CD4-positive, alpha-beta T cell treated with Interleukin-10 for 1 hour (primary cell): Measurements from ENCODE around the gene CA7.

Experiments
- DNase-seq: peaks from one replicate; pipeline ENCODE4 v3.0.0-alpha.2; 2020

The CA7 gene

DNA sequence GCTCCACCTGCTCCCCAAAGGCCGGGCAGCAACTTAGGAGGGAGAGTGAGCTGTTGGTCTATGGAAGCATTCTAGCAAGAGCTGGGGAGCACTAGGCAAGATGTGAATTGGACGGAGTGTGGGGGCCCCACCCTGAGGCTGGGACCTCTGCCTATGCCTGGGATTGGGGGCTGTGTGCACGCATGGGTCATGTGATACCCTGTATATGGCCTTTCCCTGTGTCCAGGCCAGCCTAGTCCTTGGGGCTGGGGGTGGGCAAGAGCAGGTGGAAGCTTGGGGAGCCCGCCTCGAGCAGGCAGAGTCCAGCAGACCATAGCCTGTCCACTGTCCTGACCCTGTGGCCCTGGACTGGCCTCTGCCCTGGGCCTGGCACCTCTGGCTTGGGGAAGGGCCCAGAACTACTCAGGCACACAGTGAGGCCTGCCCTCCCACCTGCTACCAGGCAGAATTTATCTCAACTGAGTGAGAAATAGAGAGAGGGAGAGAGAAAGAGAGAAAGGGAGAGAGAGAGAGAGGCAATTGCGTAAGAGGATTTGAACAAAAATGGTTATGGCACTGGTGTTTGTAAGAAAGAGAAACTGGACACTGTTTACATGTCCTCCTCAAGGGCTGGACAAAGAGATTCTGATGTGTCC lies 55.2 kb downstream of the CA7 start:
- DNase-seq, result no peak

DNA sequence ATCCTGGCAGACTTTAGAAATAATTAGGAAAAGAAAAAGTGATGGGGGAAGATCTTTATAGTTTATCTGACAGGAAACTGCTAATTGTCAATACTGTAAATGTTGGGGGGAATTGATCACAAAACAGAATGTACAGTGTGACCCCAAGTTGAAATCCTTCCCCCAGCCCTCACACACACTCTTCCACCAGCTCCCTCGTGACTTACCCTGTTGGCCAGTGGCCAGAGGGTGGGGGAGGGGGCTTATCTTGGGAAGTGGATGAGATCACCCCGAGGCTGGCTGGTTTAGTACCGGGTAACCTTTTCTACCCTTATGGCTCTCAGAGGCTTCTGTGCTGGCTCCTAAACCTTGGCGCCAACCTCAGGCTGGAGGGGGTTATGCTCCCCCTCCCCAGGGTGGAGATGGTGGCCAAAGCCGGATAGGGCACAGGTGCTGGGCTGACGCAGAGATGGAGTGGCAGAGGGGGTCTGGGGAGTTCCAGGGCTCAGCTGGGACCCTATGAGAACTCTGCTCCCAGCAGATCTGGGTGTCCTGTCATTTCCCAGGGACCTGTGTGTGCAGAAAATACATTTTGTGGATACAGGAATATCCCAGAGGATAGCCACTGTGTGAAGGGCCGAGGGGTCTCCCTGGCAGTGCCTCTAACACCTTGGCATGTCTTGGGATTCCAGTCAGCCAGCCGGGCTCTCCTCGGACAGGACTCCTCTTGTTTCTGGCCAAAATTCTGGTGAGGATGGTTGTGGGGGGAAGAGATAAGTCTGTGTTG lies 55.9 kb downstream of the CA7 start:
- DNase-seq, result no peak

DNA sequence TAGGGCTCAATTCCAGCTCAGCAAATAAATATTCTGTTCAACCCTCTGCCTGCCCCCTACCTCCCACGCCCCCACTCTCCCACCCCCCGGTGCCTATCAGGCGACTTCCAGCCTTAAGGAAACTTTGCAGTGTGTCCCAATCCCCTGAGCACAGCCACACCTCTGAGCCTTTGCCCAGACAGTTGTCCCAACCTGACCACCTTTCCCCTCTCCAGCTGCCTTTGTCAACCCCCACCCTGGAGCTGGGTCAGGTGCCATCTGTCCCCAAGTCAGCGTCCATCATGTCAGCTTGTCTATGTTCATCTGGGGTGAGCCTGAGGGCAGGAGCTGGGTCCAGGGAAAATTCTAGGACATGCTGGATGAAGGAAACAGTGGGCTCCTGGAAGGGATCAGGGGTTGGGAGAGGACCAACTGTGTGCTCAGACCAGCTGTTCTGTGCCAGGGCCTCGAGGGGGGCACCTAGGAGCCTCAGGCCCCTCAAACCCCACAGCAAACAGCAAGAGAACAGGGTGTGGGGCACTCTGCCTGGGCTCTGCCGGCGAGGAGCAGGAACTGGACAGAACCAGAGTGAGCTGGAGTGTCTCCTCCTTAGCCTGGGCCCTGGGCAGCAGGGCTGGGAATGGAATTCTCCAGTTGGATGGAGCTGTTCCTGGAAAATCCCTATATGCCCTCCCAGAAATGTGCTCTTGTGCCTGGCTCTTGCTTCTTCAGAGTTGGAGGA lies 56.7 kb downstream of the CA7 start:
- no peak for DNase-seq

DNA sequence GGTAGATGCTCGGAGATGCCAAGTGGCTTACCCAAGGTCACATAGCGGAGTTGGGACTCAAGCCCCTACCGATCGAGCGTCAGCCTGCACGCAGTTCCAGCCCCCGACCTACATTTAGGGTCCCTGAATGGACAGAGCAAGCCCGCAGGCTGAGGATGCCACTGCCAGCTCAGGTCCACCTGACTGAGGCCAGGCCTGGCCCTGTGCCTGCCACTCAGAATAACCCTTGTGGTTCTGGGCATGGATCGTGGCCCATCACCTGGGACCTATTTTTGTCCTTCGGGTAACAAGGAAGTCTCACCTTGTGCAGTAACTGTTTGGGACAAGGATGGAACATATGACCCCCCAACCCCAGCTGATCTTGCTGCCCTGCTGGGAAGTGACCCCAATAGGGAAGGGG lies 57.4 kb downstream of the CA7 start:
- DNase-seq, result no peak

DNA sequence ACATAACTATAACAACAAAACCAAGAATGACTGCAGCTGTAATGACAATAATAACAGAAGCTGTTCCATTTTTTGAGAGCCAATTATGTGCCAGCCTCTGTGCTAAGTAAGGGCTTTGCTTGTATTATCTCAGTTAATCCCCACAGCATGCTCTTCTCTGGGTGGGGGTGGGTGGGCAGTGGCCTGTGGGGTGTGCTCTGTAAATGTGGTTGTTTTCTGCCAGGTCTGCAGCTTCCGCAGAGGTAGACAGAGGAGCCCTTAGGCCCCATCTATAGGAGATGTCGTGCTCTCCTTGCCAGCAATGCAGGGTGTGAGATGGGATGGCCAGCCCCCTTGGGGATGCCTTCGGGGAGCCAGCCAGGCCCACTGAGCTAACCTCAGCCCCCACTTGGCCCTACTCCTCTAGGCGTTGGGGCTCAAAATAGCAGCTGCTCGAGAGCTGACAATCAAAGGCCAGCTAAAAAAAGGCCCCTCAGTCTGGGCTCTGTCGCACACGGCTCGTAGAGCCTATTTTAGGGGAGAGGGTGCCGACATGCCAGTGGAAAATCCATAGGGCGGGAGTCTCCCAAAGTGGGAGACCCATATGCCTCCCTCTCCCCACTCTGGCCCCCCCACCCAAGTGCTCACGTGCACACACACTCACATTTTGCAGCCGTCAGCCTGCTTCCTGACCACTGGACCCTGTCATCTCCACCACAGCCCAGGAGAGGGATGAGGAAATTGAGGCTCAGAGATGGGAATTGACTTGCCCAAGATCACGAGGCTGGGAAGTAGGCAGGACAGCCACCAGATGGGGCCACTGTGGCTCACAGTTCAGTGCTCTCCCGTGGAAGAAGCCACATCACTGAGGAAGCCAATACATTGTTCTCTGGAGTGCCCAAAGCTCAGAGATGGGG lies 58.7 kb downstream of the CA7 start:
- no peak for DNase-seq
